ENCODE measurements around the gene DCTN4.

Gene DCTN4

DNA sequence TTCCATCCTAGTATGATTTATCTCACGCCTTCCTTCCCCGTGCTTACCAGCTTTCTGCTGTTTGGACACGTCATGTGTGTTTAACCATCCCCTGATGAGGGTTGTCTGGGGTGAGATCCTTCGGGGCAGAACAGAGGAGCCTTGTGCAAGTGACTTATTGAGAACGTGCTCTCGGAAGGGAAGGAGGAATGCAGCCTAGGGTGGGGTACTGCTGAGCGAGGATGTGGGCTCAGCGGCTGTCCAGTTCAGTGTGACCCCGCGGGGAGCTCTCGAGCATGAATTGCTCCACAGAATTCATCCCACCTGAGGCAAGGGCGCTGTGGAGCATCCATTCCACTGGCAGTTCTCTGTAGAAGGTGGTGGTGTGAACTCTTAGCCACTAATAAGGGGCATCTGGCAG is 93.8 kb downstream of the DCTN4 start:
- DNase-seq, result no peak

GRCh38 chr5:150663936-150664335 is 94.9 kb downstream of the DCTN4 start:
- no peak for DNase-seq

DNA sequence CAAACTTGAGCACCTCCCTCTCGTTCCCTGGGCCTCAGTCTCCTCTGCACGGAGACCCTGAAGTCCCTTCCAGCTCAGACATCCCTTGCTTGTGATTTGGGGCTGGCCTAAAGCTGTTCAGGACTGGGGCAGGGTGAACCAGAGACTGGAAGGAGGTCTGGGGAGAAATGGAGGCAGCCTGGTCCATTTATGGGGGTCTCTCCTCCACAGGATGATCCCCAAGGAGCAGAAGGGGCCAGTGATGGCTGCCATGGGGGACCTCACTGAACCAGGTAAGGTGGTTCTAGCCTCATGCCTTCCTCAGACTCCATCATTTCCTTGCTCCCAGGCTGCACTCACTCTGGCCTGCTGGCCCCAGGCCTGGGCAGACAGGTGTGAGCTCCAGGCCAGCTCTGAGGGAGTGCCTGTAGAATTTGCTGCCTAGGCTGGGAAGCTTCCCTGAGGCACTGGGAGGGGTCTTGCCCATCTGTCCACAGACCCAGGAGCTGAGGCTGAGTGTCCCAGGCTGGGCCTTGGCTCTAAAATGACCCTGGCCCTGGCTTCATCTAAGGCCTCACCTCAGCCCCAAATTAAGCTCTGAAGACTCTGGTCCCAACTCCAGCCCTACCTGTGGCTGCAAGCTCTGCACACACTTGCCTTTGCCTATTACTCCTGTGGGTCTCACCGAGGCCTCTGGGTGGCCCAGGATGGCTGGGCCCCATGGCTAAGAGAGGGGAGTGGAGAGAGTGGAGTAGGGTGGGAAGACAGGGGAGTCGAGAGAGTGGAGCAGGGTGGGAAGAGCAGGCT is 95.9 kb downstream of the DCTN4 start:
- no peak for DNase-seq

- no peak for DNase-seq
These were observed 96.8 kb downstream of the DCTN4 start for GRCh38 chr5:150661821-150662596.

- DNase-seq, result no peak
These were observed 97.7 kb downstream of the DCTN4 start, which contains the start of gene MYOZ3 for GRCh38 chr5:150661086-150661485. TSS of gene MYOZ3 (plus strand) at chr5:150661251. CDS start at chr5:150662942, 1,691 bp downstream.

DNA sequence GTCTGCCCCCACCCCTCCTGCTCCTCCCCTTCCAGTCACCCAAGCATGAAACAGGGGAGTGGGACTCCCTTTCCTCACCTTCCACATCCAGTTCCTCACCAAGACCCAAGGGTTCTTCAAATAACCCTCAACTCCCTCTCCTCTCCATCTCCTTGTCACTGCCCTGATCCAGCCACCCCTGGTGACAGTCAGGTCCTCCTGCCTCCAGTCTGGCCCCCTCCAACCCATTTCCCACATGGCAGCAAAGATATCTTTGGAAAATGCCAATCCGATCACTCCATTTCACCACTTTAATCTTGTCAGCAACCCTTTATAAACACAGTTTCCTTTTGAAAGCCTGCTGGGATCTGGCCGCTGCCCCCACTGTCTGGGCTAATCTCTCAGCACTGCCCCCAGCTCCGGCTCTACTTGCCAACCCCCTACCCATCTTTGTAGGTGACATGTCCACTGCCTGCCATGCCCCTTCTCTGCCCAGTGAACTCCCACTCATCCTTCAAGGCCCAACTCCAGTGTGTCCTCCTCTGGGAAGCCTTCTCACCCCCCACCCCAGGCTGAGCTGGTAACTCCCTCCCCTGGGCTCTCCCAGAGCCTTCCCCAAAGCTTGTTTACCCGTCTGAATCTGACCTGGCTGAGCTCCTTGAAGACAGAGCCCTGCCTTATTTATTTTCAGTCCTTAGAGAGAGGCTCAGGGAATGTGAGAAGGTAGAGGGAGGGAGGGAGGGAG is 98.5 kb downstream of the DCTN4 start:
- DNase-seq, result no peak

DNA sequence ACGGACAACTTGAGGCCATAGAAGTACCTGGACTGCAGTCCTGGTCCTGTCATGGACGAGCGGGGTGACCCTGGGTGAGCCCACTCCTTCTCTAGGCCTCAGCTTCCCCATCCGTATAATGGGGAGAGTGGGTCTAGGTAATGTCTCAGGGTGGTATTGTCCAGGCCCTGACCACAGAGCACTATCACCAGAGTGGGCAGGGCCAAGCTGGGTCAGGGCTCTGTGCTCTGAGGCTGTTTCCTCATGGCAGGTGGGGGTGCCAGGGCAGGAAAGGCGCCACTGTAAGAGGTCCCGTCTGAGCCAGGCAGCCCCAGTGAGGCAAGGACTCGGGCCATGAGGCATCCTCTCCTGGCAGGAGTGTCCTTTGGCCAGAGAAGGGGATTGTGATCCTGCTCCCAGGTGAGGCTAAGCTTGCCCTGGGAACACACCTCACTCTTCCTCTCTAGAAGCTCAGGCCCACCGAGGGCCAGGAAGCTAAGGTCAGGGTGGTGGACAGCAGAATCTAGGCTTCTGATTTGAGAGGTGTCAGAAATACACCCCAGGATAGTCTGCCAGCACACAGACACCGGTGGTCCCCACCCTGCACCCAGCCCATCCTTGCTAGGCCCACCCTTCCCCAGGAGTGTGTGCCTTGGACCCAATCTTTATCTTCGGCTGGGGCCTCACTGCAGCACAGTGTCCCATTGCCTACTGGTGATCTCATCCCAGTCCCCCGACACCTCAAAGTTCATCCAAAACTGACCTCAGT is 99.3 kb downstream of the DCTN4 start:
- no peak for DNase-seq

- no peak for DNase-seq
These were observed 100.0 kb downstream of the DCTN4 start for GRCh38 chr5:150658699-150659265.

All from activated CD4-positive, alpha-beta T cell treated with anti-CD3 and anti-CD28 coated beads, Interleukin-10, Interleukin-2, amounts not matched to agents 100 ng/mL and 50 ng/mL, durations not matched to agents 16 hours and 8 hours (primary cell).